SK-N-SH (cell line): ENCODE results near the gene SERPINI1. TPM values are rescaled to one million over a fixed set of nuclear protein-coding genes. Genes with fewer than 3 reads are reported as not detected.

Source experiments
- CTCF ChIA-PET: fragments of 300-600, 350-600 bp; formaldehyde crosslinking; extraction: SDS; loops from one replicate; lab custom pipeline; 2021; lab: Yijun Ruan, JAX
- POLR2A ChIA-PET: fragments of 350-600 bp; sonication (Branson Sonifier 250); formaldehyde crosslinking; extraction: SDS; loops from one replicate; lab custom pipeline; 2020; ENCODE audit warnings: antibody characterized with exemption, inconsistent platforms; lab: Yijun Ruan, JAX
- DNase-seq: peaks from one replicate; pipeline ENCODE4 v3.0.0; 2012
- H2AFZ ChIP-seq: fragments of 200-600 bp; sonication (generic); 2 replicates; pipeline ENCODE4 v1.8.1; 2016; ENCODE audit warnings: antibody characterized with exemption, mild to moderate bottlenecking, low read depth
- H3F3A ChIP-seq: fragments of 200-600 bp; sonication (generic); replicated peaks from 2 replicates; pipeline ENCODE3; 2016; ENCODE audit warnings: antibody characterized with exemption, mild to moderate bottlenecking; ENCODE audit not compliant: insufficient read depth
- H3K27ac ChIP-seq, 2 experiments: fragments of 200-500 bp in 1 of 2; fragments of 200-600 bp in 1 of 2; sonication (Bioruptor generic) in 1 of 2; sonication (generic), shearing (Covaris generic) in 1 of 2; 2 replicates each; pipeline versions ENCODE4 v1.5.1 to v1.6.1; 2014 to 2016; ENCODE audit warnings: low read depth in 2 of 2, inconsistent platforms in 1 of 2, low read length in 1 of 2, mild to moderate bottlenecking in 1 of 2, mixed read lengths in 1 of 2
- H3K27me3 ChIP-seq: fragments of 200-600 bp; sonication (generic), shearing (Covaris generic); 2 replicates; pipeline ENCODE4 v1.6.1; 2016; ENCODE audit warnings: mixed run types; ENCODE audit not compliant: insufficient read depth
- H3K36me3 ChIP-seq, 2 experiments: fragments of 200-500 bp in 1 of 2; fragments of 200-600 bp in 1 of 2; sonication (Bioruptor generic) in 1 of 2; sonication (generic) in 1 of 2; replicated peaks in 1 of 2; 2 replicates each; pipeline versions ENCODE3 to v1.5.1; 2014 to 2016; ENCODE audit warnings: low read length in 1 of 2, mild to moderate bottlenecking in 1 of 2; ENCODE audit not compliant: insufficient read depth in 2 of 2, control insufficient read depth in 1 of 2
- H3K4me1 ChIP-seq, 2 experiments: fragments of 200-500 bp in 1 of 2; fragments of 200-600 bp in 1 of 2; sonication (Bioruptor generic) in 1 of 2; sonication (generic), shearing (Covaris generic) in 1 of 2; 2 replicates each; pipeline versions ENCODE4 v1.5.1 to v1.6.1; 2014 to 2016; ENCODE audit warnings: low read depth in 1 of 2, low read length in 1 of 2, mixed run types in 1 of 2; ENCODE audit not compliant: insufficient read depth in 2 of 2, control insufficient read depth in 1 of 2
- H3K4me2 ChIP-seq: fragments of 200-600 bp; sonication (generic), shearing (Covaris generic); 2 replicates; pipeline ENCODE4 v1.6.1; 2017; ENCODE audit warnings: mixed run types
- H3K4me3 ChIP-seq, 2 experiments: fragments of 200-500 bp in 1 of 2; fragments of 200-600 bp in 1 of 2; sonication (Bioruptor generic) in 1 of 2; sonication (generic), shearing (Covaris generic) in 1 of 2; 2 replicates each; pipeline versions ENCODE4 v1.5.1 to v1.8.1; 2014 to 2016; ENCODE audit warnings: low read depth in 2 of 2, inconsistent platforms in 1 of 2, low read length in 1 of 2, mild to moderate bottlenecking in 1 of 2, mixed read lengths in 1 of 2, moderate library complexity in 1 of 2
- H3K79me2 ChIP-seq: fragments of 200-600 bp; sonication (generic); 2 replicates; pipeline ENCODE4 v1.8.1; 2017; ENCODE audit warnings: mild to moderate bottlenecking; ENCODE audit not compliant: insufficient read depth
- H3K9ac ChIP-seq: fragments of 200-600 bp; sonication (generic); 2 replicates; pipeline ENCODE4 v1.6.1; 2017; ENCODE audit warnings: mixed run types
- H3K9me2 ChIP-seq: fragments of 200-600 bp; sonication (generic); 2 replicates; pipeline ENCODE4 v1.6.1; 2017; ENCODE audit warnings: mixed run types
- H3K9me3 ChIP-seq: fragments of 200-600 bp; sonication (generic); 2 replicates; pipeline ENCODE4 v1.6.1; 2017; ENCODE audit warnings: mixed run types, mild to moderate bottlenecking, moderate library complexity
- H4K20me1 ChIP-seq: fragments of 200-600 bp; sonication (generic); 2 replicates; pipeline ENCODE4 v1.6.1; 2017; ENCODE audit warnings: mild to moderate bottlenecking, mixed run types; ENCODE audit not compliant: insufficient read depth
- CHD2 ChIP-seq: fragments of 150-350 bp; IDR thresholded peaks from 2 replicates; pipeline ENCODE4 v1.6.1; 2018; ENCODE audit warnings: low read length; ENCODE audit not compliant: partially characterized antibody
- EP300 ChIP-seq, 2 experiments: IDR thresholded peaks; 2 replicates each; pipeline versions ENCODE4 v1.4.0 to v1.6.1; 2012; ENCODE audit warnings: borderline replicate concordance in 1 of 2, low read depth in 1 of 2, low read length in 1 of 2
- FOSL2 ChIP-seq: IDR thresholded peaks from 2 replicates; pipeline ENCODE4 v1.4.0; 2012; ENCODE audit warnings: low read depth, mild to moderate bottlenecking, moderate library complexity, borderline replicate concordance
- RAD21 ChIP-seq: IDR thresholded peaks from 2 replicates; pipeline ENCODE4 v1.6.1; 2012; ENCODE audit warnings: mild to moderate bottlenecking, low read length
- RCOR1 ChIP-seq: fragments of 150-350 bp; IDR thresholded peaks from 2 replicates; pipeline ENCODE4 v1.6.1; 2017; ENCODE audit warnings: antibody characterized with exemption, low read length
- TAF1 ChIP-seq: IDR thresholded peaks from 2 replicates; pipeline ENCODE4 v1.6.1; 2012; ENCODE audit warnings: low read depth, mild to moderate bottlenecking, low read length, moderate library complexity, borderline replicate concordance
- TCF12 ChIP-seq: IDR thresholded peaks from 2 replicates; pipeline ENCODE4 v1.4.0; 2012
- USF2 ChIP-seq: fragments of 150-350 bp; IDR thresholded peaks from 2 replicates; pipeline ENCODE4 v1.6.1; 2017; ENCODE audit warnings: antibody characterized with exemption, low read length, low read depth, borderline replicate concordance
- YY1 ChIP-seq: IDR thresholded peaks from 2 replicates; pipeline ENCODE4 v1.4.0; 2012; ENCODE audit warnings: low read depth, mild to moderate bottlenecking
- WGBS: methylation state at CpG from one replicate; pipeline ENCODE4 v1.1.6; 2017; ENCODE audit warnings: low lambda C conversion rate; 5-methylcytosine and 5-hydroxymethylcytosine counted together
- polyA plus RNA-seq, 3 experiments: library from polyadenylated mRNA; depleted of rRNA; stranded (reverse); fragments of >200 nt; gene quantifications; 2 replicates each; pipeline ENCODE4 v1.2.3, GENCODE V29; 2012
- TF ChIP-seq, protein P1 (sequence below): IDR thresholded peaks from 2 replicates; pipeline ENCODE4; 2012

Gene SERPINI1
- polyA plus RNA-seq, 1 of the 3 experiments (the other 2 are of a cell fraction): 1.9 TPM

GRCh38 chr3:167761302-167761701 is 25.8 kb downstream of the SERPINI1 start:
- Histone ChIP-seq H3K9me3 (no peaks in the 10 kb centered on the region), H3K9me2 (no peaks in the 10 kb centered on the region), H3K79me2 (no peaks in the 10 kb centered on the region), H3K27ac (no peak overlapping the region), H3F3A (no peaks in the 10 kb centered on the region), H3K27me3 (no peaks in the 10 kb centered on the region), H4K20me1 (no peaks in the 10 kb centered on the region), H3K4me2 (no peak overlapping the region), H3K36me3 (no peaks in the 10 kb centered on the region), H2AFZ (no peak overlapping the region), H3K4me1 (no peaks in the 10 kb centered on the region), H3K9ac (no peak overlapping the region), H3K4me3 (no peak overlapping the region)
- ChIA-PET POLR2A (no interaction called here), CTCF (no interaction called here)
- 6% methylated on average over 1 of the region's 1 CpG for WGBS
- no peak for TF ChIP-seq TCF12
- no peak for TF ChIP-seq USF2
- no peak for TF ChIP-seq EP300 (IDR thresholded peaks at IDR 0.05; ENCODE audit: borderline replicate concordance in 1 of 2, low read depth in 1 of 2, low read length in 1 of 2)
- no peak for DNase-seq

- Histone ChIP-seq H4K20me1 (no peaks in the 10 kb centered on the region), H3K9me3 (no peaks in the 10 kb centered on the region), H3K9me2 (no peaks in the 10 kb centered on the region), H3K27me3 (no peaks in the 10 kb centered on the region), H3K4me3 (no peak overlapping the region), H3F3A (no peaks in the 10 kb centered on the region), H3K9ac (no peak overlapping the region), H3K4me2 (no peak overlapping the region), H3K79me2 (no peaks in the 10 kb centered on the region), H2AFZ (no peak overlapping the region)
- CTCF ChIA-PET: interaction anchor here (0.7 to 1.1 kb wide), 2 partner anchors 11 to 12 kb away, joined by 3 to 4 read pairs; no protein-coding TSS in a partner anchor
- TF ChIP-seq TCF12: no peak
- TF ChIP-seq FOSL2: no peak
- no peak for TF ChIP-seq RAD21
- TF ChIP-seq, all 33 proteins: peak for 0
- DNase-seq: no peak
- Histone ChIP-seq H3K27ac (no peak overlapping the region), H3K4me1 (no peaks in the 10 kb centered on the region), H3K36me3 (no peaks in the 10 kb centered on the region)
- 7% methylated on average over 2 of the region's 2 CpGs for WGBS
- POLR2A ChIA-PET: no interaction called here
Observed at GRCh38 chr3:167762296-167762695, 26.8 kb downstream of the SERPINI1 start.

- no peak overlapping the region for H3K9ac ChIP-seq
- H3K4me3 ChIP-seq: no peak overlapping the region
- no peaks in the 10 kb centered on the region for H3K79me2 ChIP-seq
- no peaks in the 10 kb centered on the region for H3K9me2 ChIP-seq
- no peaks in the 10 kb centered on the region for H3F3A ChIP-seq
- TF ChIP-seq EP300 (IDR thresholded peaks at IDR 0.05; ENCODE audit: borderline replicate concordance in 1 of 2, low read depth in 1 of 2, low read length in 1 of 2) (no peak), YY1 (no peak), CHD2 (no peak), TAF1 (no peak), RCOR1 (no peak)
- TF ChIP-seq, protein P1, sequence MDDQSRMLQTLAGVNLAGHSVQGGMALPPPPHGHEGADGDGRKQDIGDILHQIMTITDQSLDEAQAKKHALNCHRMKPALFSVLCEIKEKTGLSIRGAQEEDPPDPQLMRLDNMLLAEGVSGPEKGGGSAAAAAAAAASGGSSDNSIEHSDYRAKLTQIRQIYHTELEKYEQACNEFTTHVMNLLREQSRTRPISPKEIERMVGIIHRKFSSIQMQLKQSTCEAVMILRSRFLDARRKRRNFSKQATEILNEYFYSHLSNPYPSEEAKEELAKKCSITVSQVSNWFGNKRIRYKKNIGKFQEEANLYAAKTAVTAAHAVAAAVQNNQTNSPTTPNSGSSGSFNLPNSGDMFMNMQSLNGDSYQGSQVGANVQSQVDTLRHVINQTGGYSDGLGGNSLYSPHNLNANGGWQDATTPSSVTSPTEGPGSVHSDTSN: no peak
- H2AFZ ChIP-seq: no peak overlapping the region
- no peaks in the 10 kb centered on the region for H4K20me1 ChIP-seq
- no peak overlapping the region for H3K27ac ChIP-seq
- H3K4me1 ChIP-seq: no peaks in the 10 kb centered on the region
- no peak for DNase-seq
- WGBS: 52% methylated on average over 3 of the region's 3 CpGs
- H3K4me2 ChIP-seq: no peak overlapping the region
- no peaks in the 10 kb centered on the region for H3K9me3 ChIP-seq
- CTCF ChIA-PET: no interaction called here
- no peaks in the 10 kb centered on the region for H3K36me3 ChIP-seq
- POLR2A ChIA-PET: no interaction called here
- H3K27me3 ChIP-seq: no peaks in the 10 kb centered on the region
Observed at GRCh38 chr3:167772992-167773391, 37.5 kb downstream of the SERPINI1 start.
